Measurements from ENCODE around the gene CEP83.
A peak's percentile ranks its signal among the peaks of the same experiment; 100 is the strongest.

CEP83 gene

DNA sequence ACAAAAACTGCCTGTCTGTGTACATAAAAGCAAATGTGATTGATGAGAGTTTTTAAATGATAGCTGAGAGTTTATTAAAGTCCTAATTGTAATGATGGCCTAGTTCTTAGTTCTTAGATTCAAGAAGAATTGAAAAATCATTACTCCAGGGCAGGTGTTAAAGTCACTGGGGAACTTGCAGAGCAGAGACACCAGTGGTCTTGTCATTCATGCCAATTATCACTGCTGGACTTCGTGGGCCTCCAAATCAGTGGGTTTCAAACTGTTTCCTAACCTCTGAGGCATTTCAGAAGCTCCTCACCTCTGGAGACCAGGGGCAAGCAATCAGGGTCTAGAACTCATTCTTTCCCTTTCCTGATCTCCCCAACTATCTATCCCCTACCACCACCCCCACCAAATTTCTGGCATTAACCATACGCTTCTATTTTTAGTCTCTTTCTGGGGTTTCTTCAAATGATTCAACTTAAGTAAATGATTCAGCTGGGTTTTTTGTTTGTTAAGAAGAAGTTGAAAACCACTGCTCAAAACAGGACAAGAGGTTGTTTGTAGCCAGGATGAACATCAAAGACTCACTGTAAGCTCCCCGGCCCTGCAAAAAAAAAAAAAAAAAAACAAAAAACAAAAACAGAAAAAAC lies 80.1 kb downstream of the CEP83 start:
- FAIRE-seq (no peak), DNase-seq (ENCODE audit: insufficient read length, low spot score) (no peak)

DNA sequence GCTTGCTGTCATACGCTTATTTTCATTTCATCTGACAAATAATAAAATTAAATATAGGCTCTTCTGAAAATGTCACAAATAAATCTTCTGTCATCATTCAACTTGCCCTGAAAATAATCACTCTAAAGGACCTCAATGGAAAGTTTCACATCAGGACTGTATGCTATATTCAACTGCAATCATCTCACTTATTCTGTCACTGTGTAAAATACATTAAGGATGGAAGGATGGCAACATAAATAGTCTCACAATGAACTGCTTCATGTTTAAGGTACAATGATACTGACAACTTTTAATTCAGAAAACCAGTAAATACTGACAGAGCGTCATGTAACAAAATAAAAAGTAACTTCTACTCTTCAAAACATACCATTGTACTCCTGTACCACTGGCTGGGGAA lies 82.1 kb downstream of the CEP83 start:
- TF ChIP-seq POLR2A (IDR thresholded peaks at IDR 0.05; ENCODE audit: low read depth, low read length): no peak
- FAIRE-seq (no peak), DNase-seq (ENCODE audit: insufficient read length, low spot score) (no peak)

More for the DNA sequence above, 80.1 kb downstream of the CEP83 start:
- TF ChIP-seq POLR2A (IDR thresholded peaks at IDR 0.05; ENCODE audit: low read depth, low read length): no peak

DNA sequence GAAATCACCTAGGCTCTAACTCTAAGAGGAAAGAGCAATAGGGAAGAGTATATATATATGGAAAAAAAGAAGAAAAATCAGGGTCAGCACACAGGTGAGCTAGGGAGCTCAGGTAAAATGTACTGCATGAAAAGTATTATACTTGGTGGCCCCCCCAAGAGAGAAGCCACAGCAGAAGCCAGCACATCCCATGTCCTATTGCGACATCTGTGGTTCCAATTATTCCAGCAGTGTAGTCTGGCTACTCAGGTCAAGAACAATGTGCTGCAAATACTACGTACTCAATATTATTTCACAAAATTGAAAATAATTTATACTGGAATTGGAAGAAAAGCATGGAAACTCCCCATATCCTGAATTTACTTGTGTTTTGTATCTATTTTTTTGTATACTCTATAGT lies 85.5 kb downstream of the CEP83 start:
- no peak for FAIRE-seq
- DNase-seq (ENCODE audit: insufficient read length, low spot score): no peak
- TF ChIP-seq POLR2A (IDR thresholded peaks at IDR 0.05; ENCODE audit: low read depth, low read length): no peak

DNA sequence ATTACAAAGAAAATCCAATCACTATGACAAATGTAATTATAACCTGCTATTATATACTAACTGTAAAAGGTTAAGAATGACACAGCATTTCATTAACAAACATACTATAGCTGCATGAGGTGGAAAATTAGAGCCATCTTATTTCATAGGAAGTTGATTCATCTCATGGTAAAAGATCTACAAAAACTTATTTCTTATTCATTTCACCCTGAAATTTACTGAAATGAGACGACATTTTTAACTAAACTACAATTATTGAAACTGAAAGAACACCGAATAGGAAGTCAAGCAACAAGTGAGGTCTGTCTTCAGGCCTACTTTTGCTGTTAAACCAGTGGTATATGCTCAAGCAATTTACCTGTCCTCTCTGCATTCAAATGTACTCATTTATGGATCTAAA lies 87.2 kb downstream of the CEP83 start:
- TF ChIP-seq POLR2A (IDR thresholded peaks at IDR 0.05; ENCODE audit: low read depth, low read length): no peak
- no peak for FAIRE-seq

DNA sequence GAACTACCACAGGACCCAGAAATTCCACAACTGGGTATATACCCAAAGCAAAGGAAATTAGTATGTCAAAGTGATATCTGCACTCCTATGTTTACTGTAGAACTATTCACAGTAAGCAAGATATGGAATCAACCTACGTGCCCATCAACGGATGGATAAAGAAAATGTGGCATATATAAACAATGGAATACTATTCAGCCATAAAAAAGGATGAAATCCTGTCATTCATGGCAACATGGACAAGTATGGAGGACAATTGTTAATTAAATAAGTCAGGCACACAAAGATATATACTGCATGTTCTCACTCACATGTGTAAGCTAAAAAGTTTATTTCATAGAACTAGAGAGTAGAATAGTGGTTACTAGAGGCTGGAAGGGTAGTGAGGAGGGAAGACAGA lies 97.0 kb downstream of the CEP83 start:
- FAIRE-seq: no peak
- TF ChIP-seq POLR2A (IDR thresholded peaks at IDR 0.05; ENCODE audit: low read depth, low read length): no peak
- DNase-seq (ENCODE audit: insufficient read length, low spot score): no peak

More for the DNA sequence above, 87.2 kb downstream of the CEP83 start:
- DNase-seq (ENCODE audit: insufficient read length, low spot score): no peak

DNA sequence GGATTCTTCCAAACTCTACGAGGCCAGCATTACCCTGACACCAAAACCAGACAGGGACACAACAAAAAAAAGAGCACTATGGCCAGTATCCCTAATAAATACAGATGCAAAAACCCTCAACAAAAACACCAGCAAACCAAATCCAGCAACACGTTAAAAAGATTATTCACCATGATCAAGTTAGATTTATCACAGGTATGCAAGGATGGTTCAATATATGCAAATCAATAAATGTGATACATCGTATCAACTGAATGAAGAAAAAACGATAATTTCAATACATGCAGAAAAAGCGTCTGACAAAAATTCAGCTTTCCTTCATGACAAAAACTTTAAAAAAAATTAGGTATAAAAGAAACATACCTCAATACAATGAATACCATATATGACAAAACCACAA lies 99.9 kb downstream of the CEP83 start:
- DNase-seq (ENCODE audit: insufficient read length, low spot score) (no peak), FAIRE-seq (no peak)
- no peak for TF ChIP-seq POLR2A (IDR thresholded peaks at IDR 0.05; ENCODE audit: low read depth, low read length)

DNA sequence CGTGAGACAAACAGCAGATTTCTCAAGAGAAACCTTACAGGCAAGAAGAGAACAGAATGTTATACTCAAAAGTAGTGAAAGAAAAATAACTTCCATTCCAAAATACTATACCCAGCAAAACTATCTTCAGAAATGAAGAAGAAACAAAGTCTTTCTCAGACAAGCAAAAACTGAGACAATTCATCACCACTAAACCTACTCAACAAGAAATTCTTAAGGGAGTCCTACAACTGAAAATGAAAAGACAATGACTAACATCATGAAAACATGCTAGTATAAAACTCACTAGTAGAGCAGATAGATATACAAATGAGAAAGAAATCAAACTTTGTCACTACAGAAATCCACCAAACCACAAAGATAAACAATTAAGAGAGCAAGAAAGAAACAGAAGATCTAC lies 106.5 kb downstream of the CEP83 start:
- DNase-seq (ENCODE audit: insufficient read length, low spot score) (no peak), FAIRE-seq (no peak)
- no peak for TF ChIP-seq POLR2A (IDR thresholded peaks at IDR 0.05; ENCODE audit: low read depth, low read length)

DNA sequence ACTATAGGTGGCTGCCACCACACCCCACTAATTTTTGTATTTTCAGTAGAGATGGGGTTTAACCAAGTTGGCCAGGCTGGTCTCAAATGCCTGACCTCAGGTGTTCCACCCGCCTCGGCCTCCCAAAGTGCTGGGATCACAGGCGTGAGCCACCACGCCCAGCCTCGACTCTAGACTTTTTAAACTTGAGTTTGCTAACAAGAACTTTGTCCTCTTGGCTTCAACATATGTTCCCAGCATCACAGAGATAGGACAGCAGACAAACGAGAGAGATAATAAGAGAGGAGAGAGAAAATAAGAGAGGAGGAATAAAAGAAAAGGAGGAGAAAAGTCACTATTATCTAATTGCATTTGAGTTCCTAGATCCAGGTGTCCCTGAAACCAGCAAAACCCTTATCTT lies 119.1 kb downstream of the CEP83 start:
- TF ChIP-seq POLR2A (IDR thresholded peaks at IDR 0.05; ENCODE audit: low read depth, low read length): no peak
- DNase-seq (ENCODE audit: insufficient read length, low spot score) (no peak), FAIRE-seq (no peak)

DNA sequence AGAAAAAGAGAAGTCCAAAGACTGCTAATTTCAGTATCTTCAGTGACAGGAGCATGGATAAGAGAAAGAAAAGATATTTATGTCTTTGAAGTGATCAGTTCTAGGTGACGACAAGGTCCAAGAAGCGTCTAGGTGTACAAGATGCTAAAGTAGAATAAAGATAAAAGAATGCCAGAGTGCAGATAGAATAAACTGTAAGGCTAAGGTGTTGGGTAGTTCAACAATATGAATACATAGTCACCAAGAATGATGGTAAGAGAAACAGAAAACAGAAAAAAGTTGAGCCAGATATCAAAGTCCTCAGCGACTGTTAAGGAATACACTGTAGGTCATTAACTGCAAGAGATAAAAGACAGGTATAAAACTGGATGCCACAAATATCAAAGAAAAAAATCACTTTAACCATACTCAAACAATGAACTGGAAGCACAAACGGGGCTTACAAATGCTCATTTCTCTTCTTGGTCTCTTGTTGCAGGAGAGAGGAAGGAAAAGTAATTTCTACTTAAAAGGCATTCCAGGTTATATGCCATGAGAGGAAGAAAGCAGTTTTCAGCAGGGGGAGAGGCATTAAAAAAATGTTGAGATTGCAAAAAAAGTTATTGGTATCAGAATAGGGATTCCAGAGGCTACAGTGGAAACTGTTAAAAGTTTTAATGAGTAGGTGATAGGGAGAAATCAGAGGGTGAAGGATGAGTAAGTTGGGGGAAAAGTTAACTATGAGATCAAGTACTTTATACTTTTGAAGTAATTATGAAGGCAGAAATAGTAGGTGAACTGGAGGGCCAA lies 121.5 kb downstream of the CEP83 start:
- no peak for FAIRE-seq
- DNase-seq (ENCODE audit: insufficient read length, low spot score): no peak
- no peak for TF ChIP-seq POLR2A (IDR thresholded peaks at IDR 0.05; ENCODE audit: low read depth, low read length)

DNA sequence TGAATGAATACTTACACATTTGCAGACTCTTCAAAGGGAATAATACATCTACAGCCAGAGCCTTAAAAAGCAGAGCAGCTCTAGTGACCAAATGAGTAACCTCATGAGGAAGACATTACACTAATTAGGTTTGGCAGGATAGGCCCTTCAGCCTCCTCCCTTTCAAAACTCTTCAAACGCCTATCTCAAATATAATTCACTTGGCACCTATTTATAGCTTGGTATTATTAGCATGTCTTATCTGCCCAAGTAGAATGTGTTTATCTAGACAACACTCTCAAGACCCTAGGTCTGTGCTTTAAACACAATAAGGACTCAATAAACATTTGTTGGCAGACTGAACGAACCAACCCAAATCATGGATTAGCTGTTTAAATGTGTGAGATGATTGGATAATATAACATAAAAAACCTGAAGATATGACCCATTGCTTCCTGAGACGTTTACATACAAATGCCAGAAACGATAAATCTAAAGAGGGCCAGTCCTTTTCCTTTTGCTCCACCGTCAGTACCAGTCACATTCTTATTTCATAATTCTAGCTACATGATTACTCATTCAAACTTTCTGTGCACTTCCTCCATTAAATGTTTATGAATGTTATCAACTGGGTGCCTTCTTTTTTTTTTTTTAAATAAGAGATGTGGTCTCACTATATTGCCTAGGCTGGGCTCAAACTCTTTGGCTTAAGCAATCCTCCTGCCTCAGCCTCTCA lies 123.3 kb downstream of the CEP83 start:
- FAIRE-seq: peak; percentile 23
- no peak for TF ChIP-seq POLR2A (IDR thresholded peaks at IDR 0.05; ENCODE audit: low read depth, low read length)
- no peak for DNase-seq (ENCODE audit: insufficient read length, low spot score)

DNA sequence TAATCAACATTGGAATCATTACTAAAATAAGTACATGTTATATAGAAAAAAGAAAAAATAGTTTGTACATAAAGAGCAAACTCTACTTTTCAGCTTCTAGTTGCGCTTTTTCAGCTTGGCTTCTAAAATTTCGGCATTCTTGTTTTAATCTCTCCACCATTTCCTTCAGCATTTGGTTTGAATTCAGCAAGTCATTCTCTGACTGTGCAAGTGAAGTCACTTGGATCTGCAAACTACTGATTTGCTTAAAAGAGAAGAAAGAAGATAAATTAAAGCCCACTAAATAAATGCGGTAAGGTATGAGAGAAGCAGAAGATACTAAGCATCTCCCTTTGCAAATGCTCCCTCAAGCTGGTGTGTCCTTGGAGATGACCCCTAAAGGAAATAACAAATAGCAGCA lies 126.3 kb downstream of the CEP83 start:
- no peak for DNase-seq (ENCODE audit: insufficient read length, low spot score)
- FAIRE-seq: no peak
- TF ChIP-seq POLR2A (IDR thresholded peaks at IDR 0.05; ENCODE audit: low read depth, low read length): no peak

DNA sequence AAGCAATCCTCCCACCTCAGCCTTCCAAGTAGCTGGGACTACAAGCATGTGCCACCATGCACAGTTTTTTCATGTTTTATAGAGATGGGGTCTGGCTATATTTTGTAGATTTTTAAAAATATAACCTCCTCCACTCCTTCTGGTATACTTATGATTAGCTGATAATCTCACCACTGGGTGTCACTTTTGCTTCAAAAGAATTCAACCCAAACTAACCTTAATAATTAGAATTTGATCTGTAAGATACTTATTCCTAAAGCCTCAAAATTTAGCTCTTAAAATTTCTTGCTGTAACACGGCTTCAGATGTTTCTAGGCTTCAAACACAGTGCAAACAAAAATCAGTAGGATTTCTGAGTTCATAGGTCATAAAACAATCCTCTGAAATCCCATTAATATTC lies 130.3 kb downstream of the CEP83 start:
- TF ChIP-seq POLR2A (IDR thresholded peaks at IDR 0.05; ENCODE audit: low read depth, low read length): no peak
- DNase-seq (ENCODE audit: insufficient read length, low spot score): no peak
- no peak for FAIRE-seq

DNA sequence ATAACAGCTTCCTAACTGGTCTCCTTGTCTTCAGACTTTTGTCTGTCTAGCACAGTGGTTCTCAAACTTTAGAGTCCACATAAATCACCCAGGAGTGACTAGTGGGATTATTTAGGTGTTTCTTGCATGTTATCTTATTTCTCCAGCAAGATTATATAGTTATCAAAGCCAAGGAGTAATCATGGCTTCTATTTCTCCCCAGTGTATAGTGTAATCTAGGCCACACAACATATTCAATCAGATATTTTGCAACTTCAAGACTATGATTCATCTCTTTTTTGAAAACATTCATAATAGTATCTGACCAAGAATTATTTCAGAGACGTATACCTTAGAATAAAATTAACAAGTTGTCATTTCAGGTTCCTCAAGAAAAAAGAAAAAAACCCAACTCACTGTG lies 131.9 kb downstream of the CEP83 start:
- DNase-seq (ENCODE audit: insufficient read length, low spot score) (no peak), FAIRE-seq (peak; percentile 52)
- TF ChIP-seq POLR2A (IDR thresholded peaks at IDR 0.05; ENCODE audit: low read depth, low read length): no peak

DNA sequence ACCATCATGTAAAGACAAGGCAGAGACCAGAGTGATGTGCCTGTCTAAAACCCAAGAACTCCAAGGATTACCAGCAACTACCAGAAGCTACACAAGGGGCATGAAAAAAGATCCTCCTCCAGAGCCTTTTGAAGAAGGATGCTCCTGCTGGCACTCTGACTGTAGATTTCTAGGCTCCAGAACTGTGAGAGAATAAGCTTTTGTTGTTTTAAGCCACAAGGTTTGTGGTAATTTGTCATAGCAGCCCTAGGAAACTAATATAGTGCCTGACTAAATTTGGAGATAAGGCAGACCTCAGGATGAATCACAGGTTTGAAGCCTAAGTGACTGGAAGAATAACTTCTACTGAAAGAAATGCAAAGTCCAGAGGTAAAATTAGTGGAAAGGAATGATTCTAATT lies 132.9 kb downstream of the CEP83 start:
- DNase-seq (ENCODE audit: insufficient read length, low spot score) (peak; percentile 15), FAIRE-seq (peak; percentile 89)
- TF ChIP-seq POLR2A (IDR thresholded peaks at IDR 0.05; ENCODE audit: low read depth, low read length): no peak
